Measurements from ENCODE around the gene RASA4B.
"Not testable (repeated sequence)": the region's sequence is repeated elsewhere in the genome, so short reads cannot be mapped to it uniquely, and the experiment has no call there.

RASA4B gene

DNA sequence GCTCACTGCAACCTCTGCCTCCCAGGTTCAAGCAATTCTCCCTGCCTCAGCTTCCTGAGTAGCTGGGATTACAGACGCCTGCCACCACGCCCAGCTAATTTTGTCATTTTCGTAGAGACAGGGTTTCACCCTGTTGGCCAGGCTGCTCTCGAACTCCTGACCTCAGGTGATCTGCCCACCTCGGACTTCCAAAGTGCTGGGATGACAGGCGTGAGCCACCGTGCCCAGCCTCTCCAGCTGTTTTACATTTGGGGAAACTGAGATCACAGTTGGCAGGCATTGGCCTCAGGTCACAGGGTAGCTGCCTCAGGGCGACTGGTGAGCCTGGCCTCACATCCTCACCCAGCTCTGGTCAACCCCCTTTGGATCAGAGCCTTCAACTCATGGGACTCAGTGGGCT, 7.0 kb downstream of the RASA4B start:
- not testable (repeated sequence) for DNase-seq

DNA sequence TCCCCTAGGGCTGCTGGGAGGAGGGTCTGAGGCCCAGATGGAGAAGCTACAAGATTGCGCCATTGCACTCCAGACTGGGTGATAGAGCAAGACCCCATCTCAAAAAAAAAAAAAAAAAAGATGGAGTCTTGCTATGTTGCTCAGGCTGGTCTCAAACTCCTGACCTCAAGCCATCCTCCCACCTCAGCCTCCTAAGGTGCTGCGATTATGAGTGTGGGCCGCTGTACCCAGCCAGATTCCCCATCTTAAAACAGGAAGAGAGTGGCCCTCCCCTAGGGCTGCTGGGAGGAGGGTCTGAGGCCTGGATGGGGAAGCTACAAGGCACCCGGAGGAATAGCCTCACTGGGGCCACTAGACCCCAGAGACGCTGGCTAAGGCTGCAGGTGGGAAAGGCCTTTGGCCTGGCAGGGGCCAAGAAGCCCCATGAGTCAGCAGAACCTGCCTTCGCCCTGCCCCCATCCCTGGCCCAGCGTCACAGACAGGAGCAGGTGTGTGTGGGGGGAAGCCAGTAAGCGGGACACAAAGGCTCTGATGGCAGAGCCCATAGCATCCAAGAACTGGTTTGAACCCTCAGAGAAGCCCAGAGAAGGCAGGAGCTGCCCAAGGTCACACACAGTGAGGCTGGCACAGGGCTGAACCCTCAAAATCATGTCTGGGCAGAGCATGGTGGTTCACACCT, 10.0 kb downstream of the RASA4B start:
- not testable (repeated sequence) for DNase-seq

DNA sequence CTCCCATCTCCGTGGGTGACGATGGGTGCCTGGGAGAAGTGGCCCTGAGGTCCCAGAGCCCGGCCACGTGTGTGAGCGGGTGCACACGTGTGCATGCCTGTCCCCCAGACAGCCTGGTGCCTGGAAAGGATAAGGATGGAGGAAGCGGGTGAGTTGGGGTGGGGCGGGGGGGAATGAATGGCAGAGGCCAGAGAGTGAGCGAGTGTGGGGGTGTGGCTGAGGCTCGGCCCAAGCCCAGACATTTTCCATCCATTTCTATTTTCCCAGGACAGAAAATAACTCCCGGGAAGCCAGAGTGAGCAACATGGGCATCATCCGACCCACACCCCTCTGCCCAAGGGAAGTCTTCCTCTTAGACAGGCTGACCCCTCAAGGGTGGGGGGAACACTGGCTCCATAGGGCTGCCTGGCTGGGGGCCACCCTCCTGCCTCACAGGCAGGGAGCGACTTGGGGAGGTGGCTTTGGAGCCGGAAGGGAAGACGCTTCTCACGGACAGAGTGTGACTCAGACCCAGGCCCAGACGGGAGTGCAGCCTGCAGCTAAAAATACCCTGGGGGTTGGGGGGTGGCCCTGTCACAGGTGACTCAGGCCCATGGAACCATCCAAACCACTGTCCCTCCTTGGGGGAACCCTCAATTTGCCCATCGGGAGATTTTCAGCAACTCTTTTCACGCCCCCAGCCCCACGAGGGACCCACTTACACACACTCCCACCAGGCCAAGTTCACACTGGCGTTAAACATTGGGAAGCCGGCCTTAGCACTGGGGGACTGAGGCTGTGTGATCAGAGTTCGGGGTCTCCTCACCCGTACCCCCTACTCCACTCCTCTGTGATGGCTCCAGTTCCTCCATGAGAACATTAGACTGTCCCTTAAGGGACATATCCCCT, 12.0 kb downstream of the RASA4B start:
- not testable (repeated sequence) for DNase-seq

DNA sequence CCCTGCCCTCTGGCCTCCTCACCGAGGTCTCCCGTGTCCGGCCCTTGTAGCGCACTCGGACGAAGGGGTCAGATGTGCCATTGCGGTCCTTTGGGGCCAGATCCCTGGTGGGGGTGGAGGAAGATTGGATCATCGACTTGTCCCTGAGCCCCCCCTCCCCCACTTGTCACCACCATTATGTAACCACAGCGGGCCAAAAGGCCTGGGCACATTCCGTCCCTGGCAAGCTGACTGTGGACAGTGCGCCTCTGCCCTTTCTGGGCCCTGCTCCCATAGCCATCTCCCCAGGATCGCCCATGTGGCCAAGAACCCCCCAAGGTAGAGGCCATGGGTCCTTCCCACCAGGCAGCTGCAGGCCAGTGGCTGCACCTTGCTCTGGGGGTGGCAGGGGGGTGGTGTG, 14.4 kb downstream of the RASA4B start:
- not testable (repeated sequence) for DNase-seq

DNA sequence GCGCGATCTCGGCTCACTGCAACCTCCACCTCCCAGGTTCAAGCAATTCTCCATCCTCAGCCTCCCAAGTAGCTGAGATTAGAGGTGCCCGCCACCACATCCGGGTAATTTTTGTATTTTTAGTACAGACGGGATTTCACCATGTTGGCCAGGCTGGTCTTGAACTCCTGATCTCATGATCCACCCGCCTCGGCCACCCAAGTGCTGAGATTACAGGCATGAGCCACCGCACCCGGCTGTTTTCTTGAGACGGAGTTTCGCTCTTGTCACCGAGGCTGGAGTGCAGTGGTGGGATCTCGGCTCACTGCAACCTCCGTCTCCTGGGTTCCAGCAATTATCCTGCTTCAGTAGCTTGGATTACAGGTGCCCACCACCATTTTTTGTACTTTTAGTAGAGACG, 19.3 kb downstream of the RASA4B start:
- not testable (repeated sequence) for DNase-seq

DNA sequence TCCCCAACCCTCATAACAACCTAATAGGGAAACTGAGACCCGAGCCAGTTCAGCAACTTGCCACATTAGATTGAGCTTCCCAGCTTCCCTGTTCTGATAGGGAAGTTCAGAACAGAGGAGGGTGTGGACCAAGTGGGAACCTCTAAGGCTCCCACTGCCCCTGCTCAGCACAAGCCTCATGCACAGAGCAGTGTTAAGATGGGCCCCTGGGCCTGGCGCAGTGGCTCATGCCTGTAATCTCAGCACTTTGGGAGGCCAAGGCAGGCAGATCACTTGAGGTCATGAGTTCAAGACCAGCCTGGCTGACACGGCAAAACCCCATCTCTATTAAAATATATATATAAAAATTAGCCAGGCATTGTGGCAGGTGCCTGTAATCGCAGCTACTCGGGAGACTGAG, 20.3 kb downstream of the RASA4B start:
- not testable (repeated sequence) for DNase-seq

DNA sequence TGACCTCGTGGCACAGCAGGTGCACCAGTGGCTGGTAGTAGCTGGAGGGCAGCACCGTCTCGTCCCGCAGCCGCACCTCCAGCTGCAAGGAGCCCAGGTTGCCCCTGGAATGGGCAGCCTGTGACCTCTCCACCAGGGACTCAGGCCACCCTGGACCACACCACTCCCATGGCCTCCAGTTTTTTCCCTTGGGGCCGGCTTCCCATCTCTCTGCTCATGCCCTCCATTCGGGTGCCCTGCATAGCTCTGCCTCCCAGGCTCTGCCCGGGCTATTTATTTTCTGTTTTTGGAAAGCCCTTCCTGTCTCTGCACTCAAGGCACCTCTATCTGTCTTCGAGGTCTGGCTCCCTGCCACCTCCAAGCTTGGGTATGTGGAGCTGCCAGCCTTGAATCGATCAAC, 20.7 kb downstream of the RASA4B start:
- not testable (repeated sequence) for DNase-seq

DNA sequence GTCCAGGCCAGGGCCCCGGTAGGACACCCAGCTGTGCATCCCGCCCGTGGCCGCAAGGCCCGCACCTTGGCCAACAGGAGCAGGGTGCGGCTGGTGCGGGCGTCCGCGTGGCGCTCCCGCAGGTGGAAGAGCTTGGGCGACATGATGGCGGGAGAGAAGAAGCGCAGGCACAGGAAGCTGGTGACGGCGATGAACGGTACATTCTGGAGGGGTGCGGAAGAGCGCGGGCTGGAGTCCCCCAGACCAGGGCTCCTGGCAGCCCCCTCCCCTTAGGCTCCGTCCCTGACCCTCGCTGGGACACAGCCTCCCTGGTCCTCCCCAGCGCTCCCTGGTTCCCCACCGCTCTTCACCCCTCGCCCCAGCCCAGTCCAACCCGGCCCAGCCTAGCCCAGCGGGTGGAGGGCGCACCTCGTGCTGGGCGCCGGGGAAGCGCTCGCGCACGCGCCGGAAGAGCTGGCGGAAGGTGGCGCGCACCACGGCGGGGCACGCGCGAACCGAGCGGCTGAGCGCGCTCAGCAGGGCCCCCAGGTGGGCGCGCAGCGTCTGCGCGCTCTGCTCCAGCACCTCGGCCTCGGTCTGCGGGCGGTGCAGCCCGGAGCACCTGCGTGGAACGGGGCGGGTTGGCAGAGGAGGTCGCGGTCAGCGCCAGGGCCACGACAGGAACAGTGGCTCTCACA, 23.0 kb downstream of the RASA4B start:
- not testable (repeated sequence) for DNase-seq

DNA sequence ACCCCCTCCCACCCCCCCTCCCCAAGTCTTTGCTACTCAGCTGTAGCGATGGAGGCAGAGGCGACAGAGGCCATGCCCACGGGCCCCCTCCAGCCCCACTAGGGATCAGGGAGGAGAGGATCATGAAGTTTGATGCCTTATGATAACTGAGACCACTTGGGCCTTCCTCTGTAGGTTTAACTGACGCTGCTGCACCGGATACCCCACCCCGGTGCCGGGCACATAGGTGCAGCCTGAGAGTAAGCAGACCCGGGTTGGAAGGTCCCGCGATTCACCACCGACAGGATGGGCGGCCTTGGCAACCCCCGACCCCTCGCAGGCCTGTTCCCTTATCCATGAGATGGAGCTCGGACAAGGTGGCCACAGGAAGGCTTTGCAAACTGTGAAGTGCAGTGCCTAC, 23.6 kb downstream of the RASA4B start:
- not testable (repeated sequence) for DNase-seq

DNA sequence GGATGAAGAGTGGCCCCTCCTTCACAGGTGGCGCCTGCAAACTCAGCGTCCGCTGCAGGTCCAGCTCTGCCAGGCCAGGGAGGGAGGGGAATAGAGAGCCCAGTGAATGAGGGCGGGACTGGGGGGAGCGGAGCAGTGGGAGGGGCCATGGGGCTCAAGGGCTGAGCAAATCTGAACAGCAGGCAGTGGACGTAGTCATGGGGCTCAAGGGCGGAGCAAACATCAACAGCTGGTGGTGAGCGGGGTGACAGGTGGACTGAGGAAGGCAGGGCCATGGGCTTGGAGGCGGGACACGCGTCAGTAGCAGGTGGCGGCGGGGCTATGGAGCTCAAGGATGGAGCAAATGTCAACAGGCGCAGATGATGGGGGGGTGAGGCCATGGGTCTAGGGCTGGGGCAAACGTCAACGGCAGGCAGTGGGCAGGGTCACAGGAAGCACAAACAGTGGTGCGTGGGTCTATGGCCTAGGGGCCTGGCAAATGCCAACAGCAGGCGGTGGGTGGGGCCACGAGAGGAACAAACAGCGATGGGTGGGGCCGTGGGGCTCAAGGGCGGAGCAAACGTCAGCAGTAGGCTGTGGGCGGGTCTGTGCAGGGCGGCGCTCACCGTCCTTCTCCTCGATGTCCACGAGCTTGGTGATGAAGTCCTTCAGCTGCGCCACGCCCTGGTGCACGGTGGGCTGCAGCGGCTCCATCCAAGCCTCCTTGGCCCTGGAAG, 24.2 kb downstream of the RASA4B start:
- DNase-seq: not testable (repeated sequence)

DNA sequence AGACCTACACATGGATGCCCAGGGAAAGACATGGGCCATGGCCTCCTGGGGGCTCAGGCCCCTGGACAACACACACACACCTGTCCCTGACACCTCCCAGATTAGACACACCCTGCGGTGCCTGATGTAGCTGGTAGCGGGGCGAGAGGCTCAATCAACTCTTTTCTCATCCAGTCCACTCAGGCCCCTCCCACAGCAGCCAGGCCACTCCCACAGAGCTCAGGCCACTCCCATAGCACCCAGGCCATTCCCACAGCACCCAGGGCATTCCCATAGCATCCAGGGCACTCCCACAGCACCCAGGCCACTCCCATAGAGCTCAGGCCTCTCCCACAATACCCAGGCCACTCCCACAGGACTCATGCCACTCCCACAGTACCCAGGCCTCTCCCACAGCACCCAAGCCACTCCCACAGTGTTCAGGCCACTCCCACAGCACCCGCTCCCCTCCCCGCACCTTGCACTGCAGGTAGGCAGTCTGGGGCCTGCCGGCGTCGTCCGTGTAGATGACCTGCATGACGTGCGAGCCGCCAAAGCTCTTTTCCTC, 27.0 kb downstream of the RASA4B start:
- DNase-seq: not testable (repeated sequence)

DNA sequence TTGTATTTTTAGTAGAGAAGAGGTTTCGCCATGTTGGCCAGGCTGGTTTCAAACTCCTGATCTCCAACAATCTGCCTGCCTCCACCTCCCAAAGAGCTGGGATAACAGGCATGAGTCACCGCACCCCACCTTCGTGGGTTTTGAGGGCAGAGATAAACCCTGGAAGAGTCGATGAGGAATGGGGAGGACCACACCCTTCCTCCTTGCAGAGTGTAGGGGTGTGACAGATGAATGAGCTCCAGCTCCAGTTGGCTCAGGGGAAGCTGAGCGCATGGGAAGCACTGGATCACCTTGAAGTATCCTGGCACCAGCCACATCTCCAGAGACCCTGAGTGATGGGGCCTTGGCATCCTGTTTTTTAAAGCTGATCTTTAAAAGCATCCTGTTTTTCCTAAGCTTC, 33.3 kb downstream of the RASA4B start:
- DNase-seq: not testable (repeated sequence)

DNA sequence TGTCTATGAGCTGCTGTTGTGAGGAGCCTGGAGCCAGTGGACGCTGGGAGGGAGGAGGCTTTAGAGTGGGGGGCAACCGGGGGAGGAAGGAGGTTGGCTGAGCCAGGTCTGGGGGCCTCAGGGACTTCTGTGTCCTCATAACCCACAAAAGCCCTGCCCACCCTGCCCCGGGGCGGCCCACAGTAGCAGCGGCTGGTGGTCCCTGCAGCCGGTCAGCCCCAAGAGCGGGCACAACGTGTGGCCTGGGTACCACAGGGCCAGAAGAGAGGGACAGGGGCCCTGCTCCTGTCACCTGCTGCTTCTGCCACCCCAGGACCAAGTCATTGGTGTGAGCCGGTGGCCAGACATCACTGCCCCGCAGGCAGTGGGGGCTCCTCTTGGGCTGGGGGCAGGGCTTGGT, 35.6 kb downstream of the RASA4B start:
- not testable (repeated sequence) for DNase-seq

DNA sequence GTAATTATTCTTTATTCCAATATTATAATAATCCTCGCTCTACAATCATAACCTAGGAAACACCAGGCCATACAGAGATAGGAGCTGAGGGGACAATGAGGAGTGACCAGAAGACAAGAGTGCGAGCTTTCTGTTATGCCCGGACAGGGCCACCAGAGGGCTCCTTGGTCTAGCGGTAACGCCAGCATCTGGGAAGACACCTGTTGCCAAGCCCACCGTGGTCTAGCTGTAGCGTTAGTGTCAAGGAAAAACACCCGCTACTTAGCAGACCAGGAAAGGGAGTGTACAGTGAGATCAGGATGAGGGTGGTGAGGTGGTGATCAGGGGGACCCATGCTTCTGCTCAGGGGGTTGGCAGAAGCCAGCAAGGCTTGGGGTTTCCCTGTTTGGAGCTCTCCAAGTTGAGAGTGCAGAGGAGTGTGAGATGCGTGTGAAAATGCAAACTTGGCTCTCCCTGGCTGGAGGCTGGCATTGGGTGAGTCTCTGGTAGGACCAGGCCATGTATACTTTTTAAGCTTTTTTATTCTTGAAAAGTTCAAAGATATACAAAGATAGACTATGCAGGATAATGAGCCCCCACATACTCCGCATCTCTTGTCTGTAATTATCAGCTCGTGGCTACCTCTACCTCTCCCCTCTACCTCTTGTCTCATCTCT, 37.5 kb downstream of the RASA4B start:
- DNase-seq: not testable (repeated sequence)

DNA sequence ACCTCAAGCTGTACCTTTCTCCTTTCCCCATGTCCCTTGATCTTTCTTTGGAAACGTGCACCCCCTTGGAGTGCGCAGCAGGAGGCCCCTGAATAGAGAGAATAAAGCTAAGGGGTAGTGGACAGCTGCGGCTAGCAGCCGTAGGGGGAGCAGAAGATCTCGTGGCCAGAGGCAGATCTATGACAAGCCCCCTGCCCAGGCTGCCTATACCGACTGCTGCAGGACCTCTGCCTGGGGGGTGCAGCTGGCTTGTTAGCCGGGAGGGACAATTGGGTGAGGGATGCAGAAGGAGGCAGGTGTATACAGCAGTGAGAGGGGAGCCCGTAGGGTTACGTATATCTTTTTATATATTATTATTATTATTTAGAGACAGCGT, 38.4 kb downstream of the RASA4B start:
- not testable (repeated sequence) for DNase-seq

DNA sequence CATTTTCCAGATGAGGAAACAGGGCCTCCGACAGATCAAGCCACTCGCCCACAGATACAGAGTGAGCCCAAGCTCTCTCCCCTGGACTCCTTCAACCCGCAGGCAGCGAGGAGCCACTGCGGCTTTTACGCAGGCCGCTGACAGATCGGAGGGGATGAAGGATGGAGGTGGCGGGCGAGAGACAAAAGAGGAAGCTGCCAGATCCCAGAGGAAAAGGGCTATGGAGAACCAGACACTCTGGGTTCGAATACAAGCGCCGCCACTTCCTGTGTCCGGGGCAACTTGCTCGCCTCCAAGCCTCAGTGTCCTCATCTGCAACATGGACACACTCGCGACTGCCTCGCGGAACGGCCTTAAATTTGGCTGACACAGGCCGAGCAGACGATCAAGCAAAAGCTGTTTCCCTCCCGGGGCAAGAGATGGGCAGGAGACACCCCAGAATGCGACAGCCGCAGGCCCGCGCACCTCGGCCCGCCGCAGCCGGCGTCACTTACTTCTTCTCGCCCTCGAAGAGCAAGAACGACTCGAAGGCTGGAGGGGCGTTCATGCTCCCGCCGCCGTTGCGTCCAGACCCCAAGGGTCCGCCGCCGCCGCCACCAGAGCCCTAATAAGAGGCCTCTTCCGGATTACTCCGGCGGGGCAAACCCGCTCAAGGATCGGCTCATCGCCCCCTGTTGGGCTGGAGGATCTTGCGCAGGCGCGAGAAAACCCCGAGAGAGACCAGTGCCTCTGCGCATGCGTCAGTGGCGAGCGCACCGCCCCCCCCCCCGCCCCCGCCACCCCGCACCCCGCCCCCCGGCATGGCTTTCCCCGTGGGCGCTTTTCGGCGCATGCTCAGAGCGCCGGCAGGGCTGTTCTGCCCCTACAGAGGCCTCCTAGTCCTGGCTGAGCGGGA, 39.0 kb downstream of the RASA4B start, which contains the start of gene POLR2J:
Gene POLR2J, minus strand, starts transcription at position 609 of the 895 bp plus-strand sequence. Its CDS starts 62 bp downstream, at position 547.
- DNase-seq: not testable (repeated sequence)

DNA sequence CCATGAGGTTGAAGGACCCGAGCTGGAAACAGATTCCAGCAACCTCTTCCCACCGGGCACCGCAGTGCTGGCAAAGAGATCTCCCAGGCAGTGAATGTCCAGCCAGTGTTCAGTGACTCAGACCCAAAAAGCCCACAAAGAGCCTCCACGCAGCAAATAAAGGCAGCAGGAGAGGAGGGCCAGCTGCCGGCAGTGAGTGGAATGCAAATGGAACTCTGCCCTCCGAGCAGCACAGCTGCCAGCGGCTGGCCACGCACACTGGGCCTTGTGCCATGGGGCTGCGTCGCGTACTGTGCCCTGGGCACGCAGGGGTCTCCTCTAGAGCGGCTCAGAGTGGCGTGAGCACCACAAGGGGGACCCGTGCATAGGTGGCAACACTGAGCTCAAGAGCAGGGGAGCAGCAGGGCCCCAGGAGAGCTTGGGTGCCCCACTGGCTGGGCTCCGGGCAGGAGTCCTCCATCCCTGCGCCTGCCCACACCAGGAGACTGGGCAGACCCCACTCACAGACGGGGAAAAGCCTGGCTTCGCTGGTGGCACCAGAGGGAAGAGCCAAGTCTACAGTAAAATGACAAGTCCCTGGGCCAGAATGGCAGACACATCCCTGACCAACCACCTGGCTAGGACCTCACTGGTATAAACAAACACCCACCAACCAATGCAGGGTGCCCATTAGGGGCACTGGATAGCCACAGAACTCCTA, 42.7 kb downstream of the RASA4B start:
- not testable (repeated sequence) for DNase-seq

DNA sequence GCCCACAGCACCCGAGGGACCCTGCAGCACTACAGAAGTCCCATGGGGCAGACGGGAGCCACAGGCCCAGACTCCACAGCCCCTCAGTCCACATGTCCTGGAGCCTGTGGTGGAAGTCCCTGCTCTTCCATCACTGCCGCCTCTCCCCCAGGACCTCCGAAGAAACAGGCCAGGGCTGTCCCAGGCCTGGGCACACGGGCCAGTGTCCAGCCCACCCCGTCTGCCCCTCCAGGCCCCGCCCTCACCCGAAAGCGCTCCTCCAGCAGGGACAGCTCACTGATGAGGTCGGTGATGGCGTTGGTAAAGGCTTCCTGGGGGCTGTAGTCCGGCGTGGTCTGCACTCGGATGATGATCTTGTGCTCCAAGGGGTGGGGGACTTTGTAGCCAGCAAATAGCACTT, 43.5 kb downstream of the RASA4B start:
- DNase-seq: not testable (repeated sequence)

DNA sequence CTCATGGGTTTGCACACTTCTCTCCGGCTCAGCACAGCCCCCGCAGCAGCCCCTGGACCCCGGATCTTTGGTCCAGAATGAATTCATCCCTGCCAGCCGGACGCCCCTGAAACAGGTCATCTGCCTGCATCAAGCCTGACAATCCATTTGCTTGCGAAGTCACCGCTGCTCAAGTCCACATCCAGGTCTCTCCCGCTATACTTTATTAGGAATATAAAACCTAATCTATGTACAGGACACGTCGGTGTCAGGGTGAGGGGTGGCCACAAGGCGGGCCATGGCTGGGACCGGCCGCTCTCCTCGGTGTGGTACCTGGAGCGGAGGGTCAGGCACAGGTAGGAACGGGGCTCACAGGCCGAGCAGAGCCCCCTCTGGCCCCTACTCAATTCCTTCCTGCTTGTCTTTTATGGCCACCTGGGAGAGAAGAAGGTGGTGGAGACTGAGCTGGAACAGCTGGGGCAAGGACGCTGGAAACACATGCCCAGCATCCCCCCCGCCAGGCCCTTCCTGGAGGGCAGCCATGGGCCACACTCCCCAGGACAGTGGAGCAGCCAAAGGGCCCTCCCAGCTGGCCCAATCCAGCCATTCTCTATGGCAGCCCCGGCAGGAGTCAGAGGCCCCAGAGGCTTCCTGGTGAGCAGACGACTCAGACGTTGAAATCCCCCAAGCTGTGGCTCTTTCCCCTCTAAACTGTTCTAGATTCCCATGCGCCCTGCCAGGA, 44.1 kb downstream of the RASA4B start:
- no peak for DNase-seq
